Measurements from ENCODE around the gene HEMK1. TPM values are rescaled to one million over a fixed set of nuclear protein-coding genes. Genes with fewer than 3 reads are reported as not detected.

HEMK1 gene
- total RNA-seq, 1 experiment from 2014 or later = 20.9 TPM

GRCh38 chr3:50604110-50604621 is 34.8 kb downstream of the HEMK1 start:
- H3K4me1 Mint-ChIP-seq = no peaks in the 10 kb centered on the region
- H3K9me3 Mint-ChIP-seq = no peaks in the 10 kb centered on the region
- CTCF ChIA-PET = interaction anchor here (0.8 kb wide), 1 partner anchor 12 kb away, joined by 3 read pairs; the partner anchor contains the start of gene MAPKAPK3
- no peak overlapping the region for H3K4me3 Mint-ChIP-seq
- TF ChIP-seq ZBTB21 (CRISPR knock-in tag; IDR thresholded peaks at IDR 0.05; ENCODE audit: borderline replicate concordance) = no peak
- no peak for TF ChIP-seq SMAD4 (CRISPR knock-in tag; IDR thresholded peaks at IDR 0.05)
- TF ChIP-seq E2F1 (CRISPR knock-in tag; IDR thresholded peaks at IDR 0.05) = no peak
- TF ChIP-seq PREB (CRISPR knock-in tag; IDR thresholded peaks at IDR 0.05; ENCODE audit: borderline replicate concordance) = no peak
- TF ChIP-seq ZMAT4 (CRISPR knock-in tag; IDR thresholded peaks at IDR 0.05) = no peak
- no peak for TF ChIP-seq ZNF317 (CRISPR knock-in tag; IDR thresholded peaks at IDR 0.05; ENCODE audit: borderline replicate concordance, low read depth)
- TF ChIP-seq NFYB (CRISPR knock-in tag; conservative IDR thresholded peaks at IDR 0.05; ENCODE audit: low read depth) = no peak
- no peak for TF ChIP-seq ATF3 (CRISPR knock-in tag; conservative IDR thresholded peaks at IDR 0.05)
- DNase-seq (ENCODE audit: low spot score) (no peak), ATAC-seq (no peak)
- H3K27ac Mint-ChIP-seq = no peak overlapping the region
- no peaks in the 10 kb centered on the region for H3K36me3 Mint-ChIP-seq
- POLR2A ChIA-PET = no interaction called here
- H3K27me3 Mint-ChIP-seq (ENCODE audit: low read depth) = peaks cover 3% of the 10 kb centered on the region

- ATAC-seq = no peak
- ChIA-PET POLR2A (no interaction called here), CTCF (interaction anchor here (0.8 kb wide), 1 partner anchor 12 kb away, joined by 3 read pairs; the partner anchor contains the start of gene MAPKAPK3)
- TF ChIP-seq GTF2I (CRISPR knock-in tag; conservative IDR thresholded peaks at IDR 0.05) (no peak), ZBTB21 (CRISPR knock-in tag; IDR thresholded peaks at IDR 0.05; ENCODE audit: borderline replicate concordance) (no peak), STAT6 (CRISPR knock-in tag; conservative IDR thresholded peaks at IDR 0.05; ENCODE audit: low read depth) (no peak), JUN (CRISPR knock-in tag; IDR thresholded peaks at IDR 0.05) (no peak), KAT7 (CRISPR knock-in tag; IDR thresholded peaks at IDR 0.05; ENCODE audit: borderline replicate concordance) (no peak), NR1H2 (CRISPR knock-in tag; IDR thresholded peaks at IDR 0.05) (no peak), ATF3 (CRISPR knock-in tag; conservative IDR thresholded peaks at IDR 0.05) (no peak), NFYB (CRISPR knock-in tag; conservative IDR thresholded peaks at IDR 0.05; ENCODE audit: low read depth) (no peak)
- H3K4me3 Mint-ChIP-seq = no peak overlapping the region
- H3K27ac Mint-ChIP-seq = no peak overlapping the region
- H3K4me1 Mint-ChIP-seq = no peaks in the 10 kb centered on the region
- no peaks in the 10 kb centered on the region for H3K9me3 Mint-ChIP-seq
- no peaks in the 10 kb centered on the region for H3K36me3 Mint-ChIP-seq
- peaks cover 8% of the 10 kb centered on the region for H3K27me3 Mint-ChIP-seq (ENCODE audit: low read depth)
- no peak for DNase-seq (ENCODE audit: low spot score)
These were observed 35.6 kb downstream of the HEMK1 start for GRCh38 chr3:50604628-50605588.
